Measurements from ENCODE around the gene MPRIP. TPM values are rescaled to one million over a fixed set of nuclear protein-coding genes. Genes with fewer than 3 reads are reported as not detected.
A peak's percentile ranks its signal among the peaks of the same experiment; 100 is the strongest.

Gene MPRIP
- total RNA-seq, 1 experiment from 2014 or later: 140 TPM

DNA sequence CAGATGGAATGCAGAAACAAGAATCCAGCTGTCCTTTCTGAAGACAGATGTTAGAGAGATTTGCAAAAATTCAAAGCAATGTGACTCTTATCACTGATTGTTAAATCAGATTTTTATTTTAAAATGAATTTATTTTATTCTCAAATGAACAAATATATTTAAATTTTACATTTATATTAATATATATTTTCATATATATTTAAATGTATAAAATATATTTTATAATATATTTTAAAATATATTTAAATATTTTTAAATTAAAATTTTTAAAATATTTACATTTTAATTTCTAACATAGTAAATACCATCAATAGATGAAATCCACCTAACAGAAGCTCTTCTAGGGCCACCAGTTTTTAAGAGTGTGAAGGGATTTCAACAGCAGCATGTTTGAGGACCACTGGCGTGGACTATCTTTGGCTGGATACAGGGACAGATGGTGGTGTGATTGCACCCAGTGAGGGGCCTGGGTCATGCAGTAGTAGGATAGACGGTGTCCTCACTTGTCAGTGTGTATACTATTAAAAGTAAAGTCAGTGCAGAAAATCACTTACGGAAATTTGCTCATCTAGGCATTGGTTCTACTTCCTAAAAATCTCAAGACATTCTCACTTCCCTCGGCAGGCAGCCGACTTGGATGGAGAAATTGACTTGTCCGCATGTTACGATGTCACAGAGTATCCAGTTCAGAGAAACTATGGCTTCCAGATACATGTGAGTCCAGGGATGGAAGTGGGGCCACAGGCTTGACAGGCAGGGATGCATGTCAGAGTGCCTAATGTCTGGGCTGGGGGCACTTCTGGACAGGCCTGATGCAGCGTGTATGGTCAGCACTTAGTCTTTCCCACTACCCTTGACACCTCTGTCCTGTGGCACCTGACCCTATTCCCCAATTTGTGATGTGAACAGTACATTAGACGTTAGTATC is 107.5 kb downstream of the MPRIP start:
- POLR2A ChIA-PET: interaction anchor here (0.7 kb wide), 1 partner anchor 102 kb away, joined by 3 read pairs; no protein-coding TSS in a partner anchor
- Mint-ChIP-seq H3K9me3 (no peaks in the 10 kb centered on the region), H3K27ac (no peak overlapping the region), H3K4me1 (no peaks in the 10 kb centered on the region), H3K27me3 (ENCODE audit: low read depth) (no peaks in the 10 kb centered on the region), H3K4me3 (no peak overlapping the region), H3K36me3 (peaks cover 49% of the 10 kb centered on the region)
- TF ChIP-seq, protein P1, sequence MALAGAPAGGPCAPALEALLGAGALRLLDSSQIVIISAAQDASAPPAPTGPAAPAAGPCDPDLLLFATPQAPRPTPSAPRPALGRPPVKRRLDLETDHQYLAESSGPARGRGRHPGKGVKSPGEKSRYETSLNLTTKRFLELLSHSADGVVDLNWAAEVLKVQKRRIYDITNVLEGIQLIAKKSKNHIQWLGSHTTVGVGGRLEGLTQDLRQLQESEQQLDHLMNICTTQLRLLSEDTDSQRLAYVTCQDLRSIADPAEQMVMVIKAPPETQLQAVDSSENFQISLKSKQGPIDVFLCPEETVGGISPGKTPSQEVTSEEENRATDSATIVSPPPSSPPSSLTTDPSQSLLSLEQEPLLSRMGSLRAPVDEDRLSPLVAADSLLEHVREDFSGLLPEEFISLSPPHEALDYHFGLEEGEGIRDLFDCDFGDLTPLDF (CRISPR knock-in tag; IDR thresholded peaks at IDR 0.05): no peak
- peak; percentile 92; the same call in 1 of the 2 replicates for TF ChIP-seq HMGA2 (CRISPR knock-in tag; IDR thresholded peaks at IDR 0.05)
- CTCF ChIA-PET: no interaction called here
- DNase-seq (ENCODE audit: low spot score) (no peak), ATAC-seq (no peak)

DNA sequence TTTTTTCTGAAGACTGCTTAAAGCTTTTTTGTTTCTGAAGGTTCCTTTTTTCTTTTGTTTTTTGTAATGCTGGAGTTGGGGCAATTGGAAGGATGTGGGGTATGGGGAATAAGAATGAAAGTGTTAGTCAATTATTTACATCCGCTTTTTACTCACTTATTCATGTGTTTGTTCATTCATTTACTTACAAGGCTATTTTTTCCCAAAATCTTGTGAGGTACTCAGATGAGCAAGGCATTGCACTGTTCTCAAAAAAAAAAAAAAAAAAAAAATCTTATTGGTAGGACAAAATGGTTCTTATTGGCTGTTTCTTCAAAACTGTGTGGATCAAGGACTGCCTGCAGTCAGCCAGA is 108.2 kb downstream of the MPRIP start:
- Mint-ChIP-seq H3K9me3 (no peaks in the 10 kb centered on the region), H3K4me1 (no peaks in the 10 kb centered on the region), H3K36me3 (peaks cover 49% of the 10 kb centered on the region), H3K27me3 (ENCODE audit: low read depth) (no peaks in the 10 kb centered on the region), H3K27ac (no peak overlapping the region), H3K4me3 (no peak overlapping the region)
- ATAC-seq: no peak
- DNase-seq (ENCODE audit: low spot score): no peak
- POLR2A ChIA-PET: no interaction called here
- TF ChIP-seq HMGA2 (CRISPR knock-in tag; IDR thresholded peaks at IDR 0.05) (no peak), SMAD4 (CRISPR knock-in tag; IDR thresholded peaks at IDR 0.05) (no peak), TP53 (CRISPR knock-in tag; IDR thresholded peaks at IDR 0.05) (no peak), NFATC4 (CRISPR knock-in tag; IDR thresholded peaks at IDR 0.05) (no peak), CBFB (CRISPR knock-in tag; IDR thresholded peaks at IDR 0.05; ENCODE audit: low read depth) (no peak), ZNF121 (CRISPR knock-in tag; IDR thresholded peaks at IDR 0.05) (no peak), CREM (CRISPR knock-in tag; IDR thresholded peaks at IDR 0.05) (no peak), SP1 (CRISPR knock-in tag; conservative IDR thresholded peaks at IDR 0.05) (no peak), TEAD1 (CRISPR knock-in tag; IDR thresholded peaks at IDR 0.05) (no peak), NFYB (CRISPR knock-in tag; conservative IDR thresholded peaks at IDR 0.05; ENCODE audit: low read depth) (no peak), ZNF416 (CRISPR knock-in tag; IDR thresholded peaks at IDR 0.05) (no peak), ETV6 (CRISPR knock-in tag; IDR thresholded peaks at IDR 0.05) (no peak)
- TF ChIP-seq, protein P2, sequence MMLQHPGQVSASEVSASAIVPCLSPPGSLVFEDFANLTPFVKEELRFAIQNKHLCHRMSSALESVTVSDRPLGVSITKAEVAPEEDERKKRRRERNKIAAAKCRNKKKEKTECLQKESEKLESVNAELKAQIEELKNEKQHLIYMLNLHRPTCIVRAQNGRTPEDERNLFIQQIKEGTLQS (CRISPR knock-in tag; conservative IDR thresholded peaks at IDR 0.05): no peak
- TF ChIP-seq, protein P1 (CRISPR knock-in tag; IDR thresholded peaks at IDR 0.05): no peak
- TF ChIP-seq, protein P3, sequence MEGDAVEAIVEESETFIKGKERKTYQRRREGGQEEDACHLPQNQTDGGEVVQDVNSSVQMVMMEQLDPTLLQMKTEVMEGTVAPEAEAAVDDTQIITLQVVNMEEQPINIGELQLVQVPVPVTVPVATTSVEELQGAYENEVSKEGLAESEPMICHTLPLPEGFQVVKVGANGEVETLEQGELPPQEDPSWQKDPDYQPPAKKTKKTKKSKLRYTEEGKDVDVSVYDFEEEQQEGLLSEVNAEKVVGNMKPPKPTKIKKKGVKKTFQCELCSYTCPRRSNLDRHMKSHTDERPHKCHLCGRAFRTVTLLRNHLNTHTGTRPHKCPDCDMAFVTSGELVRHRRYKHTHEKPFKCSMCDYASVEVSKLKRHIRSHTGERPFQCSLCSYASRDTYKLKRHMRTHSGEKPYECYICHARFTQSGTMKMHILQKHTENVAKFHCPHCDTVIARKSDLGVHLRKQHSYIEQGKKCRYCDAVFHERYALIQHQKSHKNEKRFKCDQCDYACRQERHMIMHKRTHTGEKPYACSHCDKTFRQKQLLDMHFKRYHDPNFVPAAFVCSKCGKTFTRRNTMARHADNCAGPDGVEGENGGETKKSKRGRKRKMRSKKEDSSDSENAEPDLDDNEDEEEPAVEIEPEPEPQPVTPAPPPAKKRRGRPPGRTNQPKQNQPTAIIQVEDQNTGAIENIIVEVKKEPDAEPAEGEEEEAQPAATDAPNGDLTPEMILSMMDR (IDR thresholded peaks at IDR 0.05): no peak
- TF ChIP-seq, protein P4, sequence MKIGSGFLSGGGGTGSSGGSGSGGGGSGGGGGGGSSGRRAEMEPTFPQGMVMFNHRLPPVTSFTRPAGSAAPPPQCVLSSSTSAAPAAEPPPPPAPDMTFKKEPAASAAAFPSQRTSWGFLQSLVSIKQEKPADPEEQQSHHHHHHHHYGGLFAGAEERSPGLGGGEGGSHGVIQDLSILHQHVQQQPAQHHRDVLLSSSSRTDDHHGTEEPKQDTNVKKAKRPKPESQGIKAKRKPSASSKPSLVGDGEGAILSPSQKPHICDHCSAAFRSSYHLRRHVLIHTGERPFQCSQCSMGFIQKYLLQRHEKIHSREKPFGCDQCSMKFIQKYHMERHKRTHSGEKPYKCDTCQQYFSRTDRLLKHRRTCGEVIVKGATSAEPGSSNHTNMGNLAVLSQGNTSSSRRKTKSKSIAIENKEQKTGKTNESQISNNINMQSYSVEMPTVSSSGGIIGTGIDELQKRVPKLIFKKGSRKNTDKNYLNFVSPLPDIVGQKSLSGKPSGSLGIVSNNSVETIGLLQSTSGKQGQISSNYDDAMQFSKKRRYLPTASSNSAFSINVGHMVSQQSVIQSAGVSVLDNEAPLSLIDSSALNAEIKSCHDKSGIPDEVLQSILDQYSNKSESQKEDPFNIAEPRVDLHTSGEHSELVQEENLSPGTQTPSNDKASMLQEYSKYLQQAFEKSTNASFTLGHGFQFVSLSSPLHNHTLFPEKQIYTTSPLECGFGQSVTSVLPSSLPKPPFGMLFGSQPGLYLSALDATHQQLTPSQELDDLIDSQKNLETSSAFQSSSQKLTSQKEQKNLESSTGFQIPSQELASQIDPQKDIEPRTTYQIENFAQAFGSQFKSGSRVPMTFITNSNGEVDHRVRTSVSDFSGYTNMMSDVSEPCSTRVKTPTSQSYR (CRISPR knock-in tag; IDR thresholded peaks at IDR 0.05): no peak
- CTCF ChIA-PET: no interaction called here
